Activated gamma-delta T cell (primary cell): ENCODE data around the gene ETFBKMT.
"Not testable (repeated sequence)": the region's sequence is repeated elsewhere in the genome, so short reads cannot be mapped to it uniquely, and the experiment has no call there.

ENCODE experiments used
- DNase-seq: peaks from one replicate; lab custom pipeline; 2025; lab: John Stamatoyannopoulos, UW

Gene ETFBKMT

GRCh38 chr12:31718542-31719198, 59.2 kb downstream of the ETFBKMT start:
- not testable (repeated sequence) for DNase-seq

DNA sequence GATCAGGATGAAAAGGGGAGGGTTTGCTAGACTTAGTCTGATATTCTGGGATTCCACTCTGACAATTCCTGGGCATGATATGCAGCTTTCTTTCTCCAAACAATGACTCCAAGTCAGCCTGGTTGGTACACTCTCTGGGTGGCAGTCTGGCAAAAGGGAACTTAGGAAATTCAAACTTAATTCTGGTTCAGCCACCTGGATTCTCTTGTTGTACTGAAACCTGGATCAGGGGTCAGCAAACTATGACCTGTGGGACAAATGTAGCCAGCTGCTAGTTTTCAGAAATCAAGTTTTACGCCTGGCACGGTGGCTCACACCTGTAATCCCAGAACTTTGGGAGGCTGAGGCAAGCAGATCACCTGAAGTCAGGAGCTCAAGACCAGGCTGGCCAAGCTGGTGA, 63.1 kb downstream of the ETFBKMT start:
- DNase-seq: no peak
